Measurements from ENCODE around the gene CAP2.

CAP2 gene

DNA sequence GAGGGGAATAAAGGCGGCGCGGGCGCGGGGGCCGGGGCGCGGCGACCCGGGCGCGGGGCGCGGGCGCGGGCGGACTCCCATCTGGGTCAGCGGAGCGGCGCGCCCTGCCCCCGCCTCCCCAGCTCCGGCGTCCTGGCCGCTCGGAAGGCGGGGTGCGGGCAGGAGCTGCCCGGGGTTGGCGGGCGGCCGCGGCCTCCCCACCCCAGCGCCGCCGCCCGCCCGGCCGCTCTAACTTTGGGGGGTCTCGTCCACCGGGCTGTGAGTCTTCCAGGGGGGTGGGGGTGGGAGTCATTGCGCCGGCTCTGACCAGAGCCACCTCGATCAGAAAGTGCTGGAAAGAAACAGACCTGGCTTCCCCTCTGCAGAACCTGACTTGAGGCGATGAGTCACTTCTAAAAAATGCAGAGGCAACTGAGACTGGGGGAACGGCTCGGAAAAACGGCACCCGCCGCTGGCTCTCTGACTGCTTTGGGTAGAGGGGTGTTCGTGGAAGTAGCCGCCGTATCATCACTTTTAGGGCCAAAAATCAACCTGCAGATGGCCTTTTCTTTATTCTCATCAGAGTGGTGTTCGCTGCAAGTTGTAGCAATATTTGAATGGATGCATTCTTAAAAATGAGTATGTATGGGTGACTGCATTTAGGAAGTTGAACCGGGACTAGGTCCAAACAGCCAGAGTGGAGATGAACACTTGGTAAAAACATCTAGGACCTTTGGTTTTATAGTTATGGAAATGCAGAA, 667 bp downstream of the CAP2 start:
- H3K27me3 ChIP-seq (ENCODE audit: insufficient read depth, low read length): no peaks in the 10 kb centered on the region
- no peak overlapping the region for H2AFZ ChIP-seq (ENCODE audit: low read length)
- no peaks in the 10 kb centered on the region for H3K9me2 ChIP-seq (ENCODE audit: low read depth, low read length)
- no peak overlapping the region for H3K4me2 ChIP-seq (ENCODE audit: low read length)
- H3K9ac ChIP-seq (ENCODE audit: low read length): no peak overlapping the region
- H3K4me1 ChIP-seq (ENCODE audit: insufficient read depth, low read length, severe bottlenecking): no peaks in the 10 kb centered on the region
- H3K9me3 ChIP-seq (ENCODE audit: low read length): no peaks in the 10 kb centered on the region
- no peaks in the 10 kb centered on the region for H3K79me2 ChIP-seq (ENCODE audit: insufficient read depth, low read length)
- no peaks in the 10 kb centered on the region for H3F3A ChIP-seq (ENCODE audit: insufficient read depth, low read length)
- no peaks in the 10 kb centered on the region for H3K36me3 ChIP-seq (ENCODE audit: insufficient read depth, low read length)
- H3K4me3 ChIP-seq (ENCODE audit: low read depth, low read length, poor library complexity, severe bottlenecking): no peak overlapping the region
- H3K27ac ChIP-seq (ENCODE audit: low read depth, low read length, poor library complexity, severe bottlenecking): no peak overlapping the region
- H4K20me1 ChIP-seq (ENCODE audit: insufficient read depth, low read length): no peaks in the 10 kb centered on the region
- TF ChIP-seq, protein P1, sequence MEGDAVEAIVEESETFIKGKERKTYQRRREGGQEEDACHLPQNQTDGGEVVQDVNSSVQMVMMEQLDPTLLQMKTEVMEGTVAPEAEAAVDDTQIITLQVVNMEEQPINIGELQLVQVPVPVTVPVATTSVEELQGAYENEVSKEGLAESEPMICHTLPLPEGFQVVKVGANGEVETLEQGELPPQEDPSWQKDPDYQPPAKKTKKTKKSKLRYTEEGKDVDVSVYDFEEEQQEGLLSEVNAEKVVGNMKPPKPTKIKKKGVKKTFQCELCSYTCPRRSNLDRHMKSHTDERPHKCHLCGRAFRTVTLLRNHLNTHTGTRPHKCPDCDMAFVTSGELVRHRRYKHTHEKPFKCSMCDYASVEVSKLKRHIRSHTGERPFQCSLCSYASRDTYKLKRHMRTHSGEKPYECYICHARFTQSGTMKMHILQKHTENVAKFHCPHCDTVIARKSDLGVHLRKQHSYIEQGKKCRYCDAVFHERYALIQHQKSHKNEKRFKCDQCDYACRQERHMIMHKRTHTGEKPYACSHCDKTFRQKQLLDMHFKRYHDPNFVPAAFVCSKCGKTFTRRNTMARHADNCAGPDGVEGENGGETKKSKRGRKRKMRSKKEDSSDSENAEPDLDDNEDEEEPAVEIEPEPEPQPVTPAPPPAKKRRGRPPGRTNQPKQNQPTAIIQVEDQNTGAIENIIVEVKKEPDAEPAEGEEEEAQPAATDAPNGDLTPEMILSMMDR (IDR thresholded peaks at IDR 0.05; ENCODE audit: low read length): no peak
- TF ChIP-seq EZH2 (IDR thresholded peaks at IDR 0.05; ENCODE audit: borderline replicate concordance, low read length): no peak

- Histone ChIP-seq H4K20me1 (ENCODE audit: insufficient read depth, low read length) (no peaks in the 10 kb centered on the region), H3K27ac (ENCODE audit: low read depth, low read length, poor library complexity, severe bottlenecking) (no peak overlapping the region), H3K4me1 (ENCODE audit: insufficient read depth, low read length, severe bottlenecking) (no peaks in the 10 kb centered on the region), H2AFZ (ENCODE audit: low read length) (no peak overlapping the region), H3K9me2 (ENCODE audit: low read depth, low read length) (no peaks in the 10 kb centered on the region), H3F3A (ENCODE audit: insufficient read depth, low read length) (no peaks in the 10 kb centered on the region), H3K36me3 (ENCODE audit: insufficient read depth, low read length) (no peaks in the 10 kb centered on the region), H3K27me3 (ENCODE audit: insufficient read depth, low read length) (no peaks in the 10 kb centered on the region), H3K9me3 (ENCODE audit: low read length) (no peaks in the 10 kb centered on the region), H3K4me3 (ENCODE audit: low read depth, low read length, poor library complexity, severe bottlenecking) (no peak overlapping the region), H3K79me2 (ENCODE audit: insufficient read depth, low read length) (no peaks in the 10 kb centered on the region), H3K4me2 (ENCODE audit: low read length) (no peak overlapping the region), H3K9ac (ENCODE audit: low read length) (no peak overlapping the region)
- no peak for TF ChIP-seq EZH2 (IDR thresholded peaks at IDR 0.05; ENCODE audit: borderline replicate concordance, low read length)
- TF ChIP-seq, protein P1 (IDR thresholded peaks at IDR 0.05; ENCODE audit: low read length): no peak
Measured at GRCh38 chr6:17395112-17395511, 1.7 kb downstream of the CAP2 start.

DNA sequence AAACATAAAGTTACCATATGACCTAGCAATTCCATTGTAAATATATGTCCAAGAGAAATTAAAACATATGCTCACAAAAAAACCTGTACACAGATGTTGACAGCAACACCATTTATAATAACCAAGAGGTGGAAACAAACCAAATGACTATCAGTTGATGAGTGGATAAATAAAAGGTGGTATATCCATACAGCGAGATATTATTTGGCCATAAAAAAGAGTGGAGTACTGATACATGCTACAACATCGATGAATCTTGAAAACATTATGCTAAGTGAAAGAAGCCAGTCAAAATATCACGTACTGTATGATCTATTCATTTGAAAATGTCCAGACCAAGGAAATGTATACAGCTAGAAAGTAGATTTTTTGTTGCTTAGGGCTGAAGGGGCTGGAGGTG, 2.9 kb downstream of the CAP2 start:
- H3K79me2 ChIP-seq (ENCODE audit: insufficient read depth, low read length): no peaks in the 10 kb centered on the region
- no peak overlapping the region for H3K9ac ChIP-seq (ENCODE audit: low read length)
- H4K20me1 ChIP-seq (ENCODE audit: insufficient read depth, low read length): no peaks in the 10 kb centered on the region
- no peak overlapping the region for H2AFZ ChIP-seq (ENCODE audit: low read length)
- TF ChIP-seq, protein P1 (IDR thresholded peaks at IDR 0.05; ENCODE audit: low read length): no peak
- TF ChIP-seq EZH2 (IDR thresholded peaks at IDR 0.05; ENCODE audit: borderline replicate concordance, low read length): no peak
- no peaks in the 10 kb centered on the region for H3K9me3 ChIP-seq (ENCODE audit: low read length)
- H3K27me3 ChIP-seq (ENCODE audit: insufficient read depth, low read length): no peaks in the 10 kb centered on the region
- H3K27ac ChIP-seq (ENCODE audit: low read depth, low read length, poor library complexity, severe bottlenecking): no peak overlapping the region
- no peak overlapping the region for H3K4me2 ChIP-seq (ENCODE audit: low read length)
- H3K36me3 ChIP-seq (ENCODE audit: insufficient read depth, low read length): no peaks in the 10 kb centered on the region
- no peaks in the 10 kb centered on the region for H3K9me2 ChIP-seq (ENCODE audit: low read depth, low read length)
- H3F3A ChIP-seq (ENCODE audit: insufficient read depth, low read length): no peaks in the 10 kb centered on the region
- H3K4me3 ChIP-seq (ENCODE audit: low read depth, low read length, poor library complexity, severe bottlenecking): no peak overlapping the region
- no peaks in the 10 kb centered on the region for H3K4me1 ChIP-seq (ENCODE audit: insufficient read depth, low read length, severe bottlenecking)

Data from OCI-LY1 (cell line).